ENCODE measurements around the gene GSTA5. TPM values are rescaled to one million over a fixed set of nuclear protein-coding genes. Genes with fewer than 3 reads are reported as not detected.
"Not testable (repeated sequence)": the region's sequence is repeated elsewhere in the genome, so short reads cannot be mapped to it uniquely, and the experiment has no call there.

Gene GSTA5
- total RNA-seq, 1 donor from 2014 or later: not detected

GRCh38 chr6:52877168-52877567 lies 36.6 kb upstream of the GSTA5 start:
- DNase-seq (ENCODE audit: low read depth): peak; percentile 65
- no peak overlapping the region for H3K4me3 ChIP-seq (ENCODE audit: low read depth, low read length)
- no peak for TF ChIP-seq CTCF (conservative IDR thresholded peaks at IDR 0.05; ENCODE audit: low read depth, low read length)

- no peak for DNase-seq (ENCODE audit: low read depth)
- TF ChIP-seq CTCF (conservative IDR thresholded peaks at IDR 0.05; ENCODE audit: low read depth, low read length): no peak
- H3K4me3 ChIP-seq (ENCODE audit: low read depth, low read length): no peak overlapping the region
Measured at GRCh38 chr6:52876056-52876787, 35.6 kb upstream of the GSTA5 start.

DNA sequence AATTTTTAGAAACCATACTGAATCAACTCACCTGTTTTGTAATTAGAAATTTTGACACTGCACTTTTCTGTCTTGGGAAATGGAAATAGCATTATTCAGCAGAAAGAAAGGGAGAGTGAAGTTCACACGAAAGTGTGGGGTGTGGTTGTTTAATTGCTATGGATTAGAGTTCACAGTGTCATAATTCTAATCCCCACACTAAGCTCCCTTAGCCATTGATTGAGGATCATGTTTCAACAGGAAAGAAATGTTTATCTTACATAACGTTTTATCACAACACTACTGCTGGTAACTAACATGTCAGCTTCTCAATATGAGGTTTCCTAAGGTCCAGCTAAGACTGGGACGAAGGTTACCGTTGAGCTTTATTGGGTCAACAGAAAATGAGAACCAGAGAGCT lies 31.4 kb upstream of the GSTA5 start:
- no peak overlapping the region for H3K4me3 ChIP-seq (ENCODE audit: low read depth, low read length)
- DNase-seq (ENCODE audit: low read depth): no peak
- no peak for TF ChIP-seq CTCF (conservative IDR thresholded peaks at IDR 0.05; ENCODE audit: low read depth, low read length)

GRCh38 chr6:52871621-52872020 lies 31.0 kb upstream of the GSTA5 start:
- no peak for DNase-seq (ENCODE audit: low read depth)
- no peak for TF ChIP-seq CTCF (conservative IDR thresholded peaks at IDR 0.05; ENCODE audit: low read depth, low read length)

DNA sequence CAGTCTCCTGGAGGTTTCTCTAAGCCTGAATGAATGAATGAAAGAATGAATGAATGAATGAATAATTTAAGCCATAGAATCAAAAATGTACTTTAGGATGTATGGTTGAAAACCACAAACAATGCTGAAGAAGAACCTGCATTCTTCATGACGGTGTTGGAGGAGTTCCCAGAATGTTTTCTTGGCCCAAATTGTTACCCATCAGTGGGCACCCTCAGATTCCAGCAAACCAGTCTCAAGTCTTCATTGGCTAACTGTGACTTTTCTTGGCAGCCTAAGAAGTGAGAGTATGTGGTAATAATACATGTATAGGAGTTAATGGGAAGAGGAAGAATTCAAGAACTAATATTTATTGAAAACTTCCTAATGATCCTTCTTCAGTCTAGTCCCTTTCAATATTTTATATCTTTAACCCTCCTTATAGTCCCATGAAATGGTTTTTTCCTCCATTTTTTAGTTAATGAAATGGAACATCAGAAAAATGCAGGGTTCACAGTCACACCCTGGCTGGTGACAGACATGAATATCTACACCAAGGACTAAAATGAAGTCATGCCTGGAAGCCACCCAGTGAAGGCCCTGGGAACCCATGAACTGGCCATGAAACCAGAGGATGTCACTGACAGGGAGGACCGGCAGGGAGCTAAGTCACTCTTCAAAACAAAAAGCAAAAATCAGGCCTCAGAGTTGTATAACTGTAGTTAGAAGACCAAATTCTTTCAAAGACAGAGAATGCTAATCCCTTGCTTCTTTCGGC lies 29.9 kb upstream of the GSTA5 start:
- H3K4me3 ChIP-seq (ENCODE audit: low read depth, low read length); DNase-seq (ENCODE audit: low read depth): not testable (repeated sequence)

More at GRCh38 chr6:52871621-52872020, 31.0 kb upstream of the GSTA5 start:
- no peak overlapping the region for H3K4me3 ChIP-seq (ENCODE audit: low read depth, low read length)

- not testable (repeated sequence) for DNase-seq (ENCODE audit: low read depth); H3K4me3 ChIP-seq (ENCODE audit: low read depth, low read length)
Measured at GRCh38 chr6:52868899-52869298, 28.3 kb upstream of the GSTA5 start.

DNA sequence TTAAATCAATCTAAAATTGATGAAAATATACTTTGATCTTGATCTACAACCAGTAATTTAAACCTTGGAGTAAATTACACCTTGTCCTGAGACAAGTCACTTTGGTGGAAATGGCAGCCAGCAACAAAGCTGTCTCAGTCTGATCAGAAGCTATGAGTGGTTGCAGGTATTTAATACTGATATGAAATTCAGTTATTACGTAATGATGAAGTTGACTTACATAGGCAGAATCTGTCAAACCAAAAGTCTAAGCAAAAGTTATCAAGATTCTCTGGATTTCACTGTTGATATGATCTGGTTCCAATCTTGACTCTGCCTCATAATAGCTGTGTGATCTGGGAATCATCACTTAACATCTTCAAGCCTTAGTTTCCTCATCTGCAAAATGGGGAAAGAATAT lies 27.6 kb upstream of the GSTA5 start:
- no peak for TF ChIP-seq CTCF (conservative IDR thresholded peaks at IDR 0.05; ENCODE audit: low read depth, low read length)
- no peak overlapping the region for H3K4me3 ChIP-seq (ENCODE audit: low read depth, low read length)
- DNase-seq (ENCODE audit: low read depth): no peak

DNA sequence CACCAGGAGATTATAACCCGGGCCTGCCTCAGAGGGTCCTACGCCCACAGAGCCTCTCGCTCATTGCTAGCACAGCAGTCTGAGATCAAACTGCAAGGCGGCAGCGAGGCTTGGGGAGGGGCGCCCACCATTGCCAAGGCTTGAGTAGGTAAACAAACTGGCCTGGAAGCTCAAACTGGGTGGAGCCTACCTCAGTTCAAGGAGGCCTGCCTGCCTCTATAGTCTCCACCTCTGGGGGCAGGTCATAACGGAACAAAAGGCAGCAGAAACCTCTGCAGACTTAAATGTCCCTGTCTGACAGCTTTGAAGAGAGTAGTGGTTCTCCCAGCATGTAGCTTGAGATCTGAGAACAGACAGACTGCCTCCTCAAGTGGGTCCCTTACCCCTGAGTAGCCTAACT lies 20.5 kb upstream of the GSTA5 start:
- H3K4me3 ChIP-seq (ENCODE audit: low read depth, low read length); DNase-seq (ENCODE audit: low read depth): not testable (repeated sequence)

Measured in epithelial cell of proximal tubule (primary cell).